ELF-1 (cell line): Measurements from ENCODE around the gene XPNPEP2.
A peak's percentile ranks its signal among the peaks of the same experiment; 100 is the strongest.

ENCODE experiments used
- DNase-seq: peaks from one replicate; pipeline ENCODE4 v3.0.0-alpha.2; 2016; ENCODE audit warnings: low read depth, low spot score

Gene XPNPEP2

GRCh38 chrX:129779086-129779672, 40.4 kb downstream of the XPNPEP2 start:
- no peak for DNase-seq

DNA sequence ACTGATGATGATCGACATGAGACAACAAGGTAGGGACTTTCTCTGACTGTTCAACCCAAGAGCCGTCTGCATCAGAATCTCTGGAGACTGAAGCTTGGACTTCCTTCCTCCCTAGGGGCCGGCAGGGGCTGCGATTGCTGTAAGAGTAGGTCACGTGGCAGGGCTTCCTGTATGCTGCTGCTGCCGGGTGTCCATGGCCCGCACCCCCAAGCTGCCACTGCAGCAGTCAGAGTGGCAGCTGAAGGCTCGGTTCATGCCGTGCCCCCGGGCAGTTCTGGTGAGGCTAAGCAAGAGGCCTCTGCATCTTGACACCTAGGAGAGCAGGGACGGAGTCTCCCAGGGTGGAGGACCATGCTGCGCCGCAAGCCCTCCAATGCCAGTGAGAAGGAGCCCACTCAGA, 41.0 kb downstream of the XPNPEP2 start, which contains the start of gene SASH3:
TSS of gene SASH3 (plus strand) at position 203 of the 400 bp plus-strand sequence. CDS start at position 352, 149 bp downstream.
- no peak for DNase-seq

- DNase-seq = no peak
Measured at GRCh38 chrX:129780441-129781105, 41.8 kb downstream of the XPNPEP2 start.

DNA sequence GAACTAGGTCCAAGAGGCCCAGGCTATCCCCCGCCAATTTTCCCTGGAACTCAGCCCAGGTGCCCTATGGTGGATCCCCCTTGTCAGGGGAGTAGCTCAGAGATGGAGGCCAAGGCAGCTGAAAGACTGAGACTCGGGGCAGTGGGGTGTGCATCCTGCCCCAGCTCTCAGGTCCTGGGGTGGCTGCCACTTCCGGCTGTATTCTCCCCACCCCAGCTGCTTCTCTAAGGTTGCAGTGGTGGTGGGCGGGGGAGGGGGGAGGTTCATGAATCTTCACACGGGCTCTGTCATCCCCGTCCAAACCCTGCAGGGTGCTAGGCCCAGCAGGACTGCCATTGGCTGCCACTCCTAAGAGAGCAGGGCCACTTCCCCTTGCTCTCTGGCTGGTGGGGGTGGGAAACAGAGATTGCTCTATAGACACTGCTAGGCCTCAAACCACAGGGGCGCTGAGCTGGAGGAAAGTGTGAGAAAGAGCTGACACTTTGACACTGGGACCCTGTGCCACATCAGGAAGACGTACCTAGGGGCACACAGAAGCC, 42.4 kb downstream of the XPNPEP2 start:
- peak; percentile 53 for DNase-seq

- no peak for DNase-seq
Measured at GRCh38 chrX:129781680-129782495, 43.1 kb downstream of the XPNPEP2 start.

DNA sequence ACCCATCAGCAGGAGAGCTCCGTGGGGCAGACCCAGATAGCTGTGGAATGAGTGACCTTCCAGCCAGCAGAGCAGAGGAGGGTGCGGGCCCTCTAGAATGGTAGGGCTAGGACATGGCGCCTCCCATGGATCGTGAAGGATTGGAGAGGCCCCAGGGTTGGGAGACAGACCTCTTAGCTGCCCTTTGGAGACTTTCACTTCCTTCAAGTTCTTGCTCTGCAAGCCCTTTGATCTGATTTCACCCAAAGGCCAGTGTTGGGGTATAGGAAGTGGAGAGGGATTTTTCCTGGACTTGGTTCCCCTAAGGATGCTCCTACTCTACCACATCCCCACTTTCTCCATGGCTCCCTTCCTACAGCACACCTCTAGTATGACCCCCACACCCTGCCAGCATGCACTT, 43.9 kb downstream of the XPNPEP2 start:
- no peak for DNase-seq

GRCh38 chrX:129783291-129783713, 44.5 kb downstream of the XPNPEP2 start:
- DNase-seq = no peak

GRCh38 chrX:129784371-129784770, 45.6 kb downstream of the XPNPEP2 start:
- DNase-seq = no peak

DNA sequence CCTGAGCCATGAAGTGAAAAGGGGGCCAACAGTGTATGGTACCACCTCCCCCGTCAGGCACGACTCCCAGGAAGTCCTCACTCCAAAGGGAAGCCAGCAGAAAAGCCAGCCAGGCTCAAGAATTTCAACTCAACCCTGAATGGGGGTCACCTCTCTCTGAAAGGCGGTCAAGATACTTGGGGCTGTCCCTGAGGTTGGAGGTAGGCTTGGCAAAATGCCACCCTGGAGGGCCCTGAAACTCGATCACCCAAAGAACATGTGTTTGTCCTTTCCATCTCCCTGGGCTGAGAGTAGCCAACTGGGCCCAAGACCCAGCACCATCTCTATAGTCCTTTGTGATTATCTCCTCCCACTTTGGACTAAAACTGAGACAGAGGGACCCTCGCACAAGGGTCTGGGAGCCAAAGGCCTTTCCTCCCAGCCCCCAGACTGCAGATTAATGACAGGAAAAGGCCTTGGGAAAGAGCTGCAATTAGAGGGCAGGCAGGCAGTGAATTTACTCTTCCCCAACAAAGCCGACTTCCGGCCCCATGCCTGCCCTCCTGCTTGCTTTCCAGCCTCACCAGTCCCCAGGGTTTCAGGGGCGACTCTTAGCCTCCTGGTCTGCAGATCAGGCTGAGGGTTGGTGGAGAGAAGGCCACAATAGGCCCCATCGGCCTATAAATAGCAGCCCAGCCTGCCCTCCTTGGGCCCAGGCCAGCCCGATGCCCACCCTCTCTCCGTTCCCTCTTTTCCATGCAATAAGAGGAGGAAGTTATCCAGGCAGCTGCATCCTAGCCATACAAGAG, 46.6 kb downstream of the XPNPEP2 start:
- DNase-seq = no peak

DNA sequence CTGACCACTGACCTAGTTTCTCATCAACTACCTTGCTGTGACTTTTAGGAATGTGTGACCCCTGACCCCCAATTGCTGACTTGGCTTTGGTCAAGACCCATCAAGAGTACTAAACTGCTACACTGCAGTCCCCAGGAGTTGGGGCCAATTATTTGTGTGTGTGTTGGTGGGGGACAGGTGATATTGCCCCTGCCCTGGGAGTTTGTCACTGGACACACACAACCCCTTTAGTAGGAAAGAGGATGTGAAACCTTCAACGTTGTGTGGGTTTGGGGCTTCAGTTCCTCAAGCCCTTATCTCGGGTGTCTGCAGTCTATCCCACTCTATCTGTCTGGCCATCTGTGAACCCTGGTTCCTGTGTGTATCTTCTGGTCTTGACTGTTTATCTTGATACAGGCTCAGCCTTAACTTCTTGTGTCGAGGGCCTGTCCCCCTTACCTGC, 47.5 kb downstream of the XPNPEP2 start:
- DNase-seq = no peak

GRCh38 chrX:129787336-129788055, 48.7 kb downstream of the XPNPEP2 start:
- DNase-seq = no peak

DNA sequence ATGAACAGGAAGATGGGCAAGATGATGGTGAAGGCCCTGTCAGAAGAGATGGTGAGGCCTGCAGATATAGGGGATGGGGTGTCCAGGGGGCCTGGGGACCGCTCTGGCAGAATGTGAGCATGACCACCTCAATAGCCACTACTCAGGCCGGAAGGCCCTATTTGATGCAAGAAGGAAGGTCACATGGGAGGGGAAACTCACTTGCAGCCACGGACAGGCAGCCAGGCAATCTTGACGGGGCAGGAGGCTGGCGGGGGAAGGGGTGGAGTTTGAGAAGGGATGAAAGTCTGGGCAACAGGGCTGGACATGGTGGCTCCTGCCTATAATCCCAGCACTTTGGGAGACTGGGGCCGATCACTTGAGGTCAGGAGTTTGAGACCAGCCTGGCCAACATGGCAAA, 49.7 kb downstream of the XPNPEP2 start:
- DNase-seq = no peak

- no peak for DNase-seq
Measured at GRCh38 chrX:129790146-129790545, 51.4 kb downstream of the XPNPEP2 start.

- DNase-seq = no peak
Measured at GRCh38 chrX:129790808-129791207, 52.0 kb downstream of the XPNPEP2 start.

- no peak for DNase-seq
Measured at GRCh38 chrX:129791336-129791735, 52.6 kb downstream of the XPNPEP2 start.

DNA sequence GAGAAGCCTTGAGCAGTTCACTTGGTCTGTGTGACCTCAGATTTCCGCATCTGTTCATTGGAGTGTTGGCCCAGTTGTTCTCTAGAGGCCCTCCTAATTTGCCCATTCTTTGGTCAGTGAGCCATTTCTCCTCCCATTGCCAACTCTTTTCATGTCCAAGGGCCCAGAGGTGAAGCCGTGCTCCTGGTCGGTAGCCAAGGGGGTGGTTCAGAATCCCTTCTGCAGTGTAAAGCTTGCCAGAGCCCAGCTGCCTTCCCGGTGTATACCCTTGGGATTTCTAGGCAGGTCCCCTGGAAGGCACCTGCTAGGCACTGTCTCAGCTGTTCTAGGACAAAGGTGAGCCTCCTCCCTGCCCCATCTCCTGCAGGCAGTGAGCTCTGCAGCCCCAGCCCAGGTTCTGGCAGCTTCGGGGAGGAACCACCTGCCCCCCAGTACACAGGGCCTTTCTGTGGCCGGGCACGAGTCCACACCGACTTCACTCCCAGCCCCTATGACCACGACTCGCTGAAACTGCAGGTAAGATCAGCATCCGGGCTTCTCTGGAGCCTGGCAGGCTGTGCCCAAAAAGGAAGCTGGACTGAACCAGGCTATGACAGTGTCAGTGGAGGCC, 53.3 kb downstream of the XPNPEP2 start:
- DNase-seq = no peak

- DNase-seq = no peak
Measured at GRCh38 chrX:129792586-129793291, 54.0 kb downstream of the XPNPEP2 start.

DNA sequence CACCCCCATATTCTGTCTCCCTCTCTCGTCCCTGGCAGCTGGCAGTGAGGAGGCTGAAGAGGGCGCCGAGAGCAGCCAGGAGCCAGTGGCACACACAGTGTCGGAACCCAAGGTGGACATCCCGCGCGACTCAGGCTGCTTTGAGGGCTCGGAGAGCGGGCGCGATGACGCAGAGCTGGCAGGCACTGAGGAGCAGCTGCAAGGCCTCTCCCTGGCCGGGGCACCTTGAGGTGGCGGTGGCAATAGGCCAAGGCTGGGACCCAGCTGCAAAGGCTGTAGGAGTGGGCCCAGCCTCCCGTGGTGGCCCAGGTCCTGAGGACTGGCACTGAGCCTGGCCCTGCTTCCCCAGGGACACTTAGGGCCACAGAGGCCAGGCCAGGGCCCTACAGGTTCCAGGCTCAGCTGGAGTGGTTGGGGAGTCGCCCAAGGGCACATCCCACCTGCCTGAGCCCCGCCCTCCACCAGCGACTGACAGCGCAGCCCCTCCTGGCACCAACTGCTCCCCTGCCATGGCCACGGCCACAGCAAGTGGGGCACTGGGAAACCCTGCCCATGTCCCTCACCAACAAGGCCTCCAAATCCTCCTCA, 54.9 kb downstream of the XPNPEP2 start:
- no peak for DNase-seq

GRCh38 chrX:129795584-129795983, 56.8 kb downstream of the XPNPEP2 start:
- DNase-seq = no peak
